K562 (cell line): Measurements from ENCODE around the gene ANKRD61. TPM values are rescaled to one million over a fixed set of nuclear protein-coding genes. Genes with fewer than 3 reads are reported as not detected.
A peak's percentile ranks its signal among the peaks of the same experiment; 100 is the strongest.

Experiments
- ARID1B ChIP-seq: fragments of 450-650 bp; IDR thresholded peaks from 2 replicates; pipeline ENCODE4 v1.6.1; 2016; ENCODE audit warnings: antibody characterized with exemption, mild to moderate bottlenecking, inconsistent platforms
- BRD4 ChIP-seq: fragments of 200-600 bp; sonication (generic); IDR thresholded peaks from 2 replicates; pipeline ENCODE4 v1.6.1; 2017; ENCODE audit warnings: inconsistent platforms
- CREB5 ChIP-seq: fragments of 250-450 bp; sonication (Bioruptor Pico); IDR thresholded peaks from 2 replicates; pipeline ENCODE4 v1.5.0; 2020; ENCODE audit warnings: mild to moderate bottlenecking
- DNMT1 ChIP-seq: fragments of 450-650 bp; IDR thresholded peaks from 2 replicates; pipeline ENCODE4 v1.6.1; 2016; ENCODE audit warnings: antibody characterized with exemption, mild to moderate bottlenecking
- EGR1 ChIP-seq: fragments of 450-650 bp; conservative IDR thresholded peaks from 2 replicates; pipeline ENCODE4 v1.6.1; 2017; ENCODE audit warnings: mild to moderate bottlenecking
- KLF16 ChIP-seq: IDR thresholded peaks from 2 replicates; pipeline ENCODE4 v1.6.1; 2016; ENCODE audit warnings: antibody characterized with exemption
- KLF6 ChIP-seq: fragments of 250-450 bp; sonication (Bioruptor Pico); IDR thresholded peaks from 2 replicates; pipeline ENCODE4 v1.4.0; 2020; ENCODE audit warnings: mild to moderate bottlenecking, moderate library complexity, borderline replicate concordance
- NCOA4 ChIP-seq: fragments of 450-650 bp; IDR thresholded peaks from 2 replicates; pipeline ENCODE4 v1.6.1; 2018; ENCODE audit warnings: mild to moderate bottlenecking; ENCODE audit not compliant: partially characterized antibody
- PHB ChIP-seq: fragments of 250-450 bp; sonication (Bioruptor Pico); IDR thresholded peaks from 2 replicates; pipeline ENCODE4 v1.5.0; 2021
- PTBP1 ChIP-seq: fragments of 200-400 bp; formaldehyde crosslinking; IDR thresholded peaks from 2 replicates; pipeline ENCODE4 v1.6.1; 2017; ENCODE audit warnings: low read depth, low read length
- RHOXF2B ChIP-seq: fragments of 250-450 bp; sonication (Bioruptor Pico); conservative IDR thresholded peaks from 2 replicates; pipeline ENCODE4 v1.5.1; 2021
- SOX6 ChIP-seq: fragments of 450-650 bp; IDR thresholded peaks from 2 replicates; pipeline ENCODE4 v1.6.1; 2014; ENCODE audit warnings: mild to moderate bottlenecking
- SPI1 ChIP-seq: IDR thresholded peaks from 2 replicates; pipeline ENCODE4 v1.6.1; 2011; ENCODE audit warnings: low read depth, low read length, control low read depth, borderline replicate concordance
- TEAD1 ChIP-seq, 2 experiments: fragments of 450-650 bp in 1 of 2; sonication (generic) in 1 of 2; formaldehyde crosslinking; IDR thresholded peaks; 2 replicates each; pipeline versions ENCODE4 v1.4.0 to v1.8.0; 2020 to 2022; ENCODE audit warnings: mild to moderate bottlenecking in 2 of 2, missing genetic modification reagents in 1 of 2
- XRCC3 ChIP-seq: fragments of 450-650 bp; IDR thresholded peaks from 2 replicates; pipeline ENCODE4 v1.6.1; 2017; ENCODE audit warnings: mild to moderate bottlenecking, moderate library complexity
- ZBTB12 ChIP-seq: fragments of 250-450 bp; sonication (Bioruptor Pico); IDR thresholded peaks from 2 replicates; pipeline ENCODE4 v1.4.0; 2020
- ZNF431 ChIP-seq: sonication (generic); formaldehyde crosslinking; IDR thresholded peaks from 2 replicates; pipeline ENCODE4 v1.8.0; 2022; ENCODE audit warnings: mild to moderate bottlenecking, missing genetic modification reagents
- polyA plus RNA-seq, 8 experiments: library from polyadenylated mRNA; depleted of rRNA in 4 of 8; stranded (reverse) in 5 of 8; unstranded in 3 of 8; fragments of >200 nt; fragmentation: Nextera tagmentation in 2 of 8; fragmentation: Illumina TruSeq in 1 of 8; extraction: Ambion mirVana in 2 of 8; extraction: Trizol in 1 of 8; gene quantifications; 2 replicates each; pipeline versions ENCODE4 v1.2.1 to v1.2.3, GENCODE V29; 2011 to 2014; ENCODE audit warnings: inconsistent platforms in 1 of 8, missing spikeins in 1 of 8
- total RNA-seq, 7 experiments: library from RNA; depleted of rRNA in 6 of 7; stranded (reverse); fragments of >200 nt in 6 of 7; fragmentation: Illumina TruSeq in 2 of 7; extraction: Trizol in 2 of 7; gene quantifications; 2 replicates each; pipeline versions ENCODE4 v1.2.1 to v1.2.3, GENCODE V29; 2011 to 2021; ENCODE audit warnings: low replicate concordance in 1 of 7
- TF ChIP-seq, protein P1 (sequence below), 3 experiments: IDR thresholded peaks in 2 of 3; conservative IDR thresholded peaks in 1 of 3; 2 replicates each; pipeline ENCODE4 v1.5.1; 2011 to 2012; ENCODE audit warnings: low read length in 3 of 3, mild to moderate bottlenecking in 3 of 3, control low read depth in 2 of 3, improper control_type of control experiment in 1 of 3, inconsistent platforms in 1 of 3, low read depth in 1 of 3, mixed read lengths in 1 of 3, moderate library complexity in 1 of 3; ENCODE audit not compliant: insufficient read depth in 2 of 3
- TF ChIP-seq, protein P2 (sequence below): fragments of 200-800 bp; sonication (Bioruptor generic); IDR thresholded peaks from 2 replicates; pipeline ENCODE4 v1.6.1; 2016; ENCODE audit warnings: missing genetic modification characterization, missing compliant biosample characterization
- TF ChIP-seq, protein P3 (sequence below): fragments of 200-800 bp; sonication (Bioruptor generic); IDR thresholded peaks from 2 replicates; pipeline ENCODE4 v1.6.1; 2017; ENCODE audit warnings: missing genetic modification characterization, missing compliant biosample characterization

Gene ANKRD61
- total and polyA plus RNA-seq, 9 of the 15 experiments (the other 6 are each of a cell fraction or from before 2014, with no cell fraction given) = 0.08 to 0.11 (median 0.09) TPM; not detected in 5

GRCh38 chr7:6056616-6057015 is 25.4 kb downstream of the ANKRD61 start (continued):
- TF ChIP-seq ZNF431 (CRISPR knock-in tag) = no peak
- TF ChIP-seq ZBTB12 (CRISPR knock-in tag) = no peak
- TF ChIP-seq, protein P1, sequence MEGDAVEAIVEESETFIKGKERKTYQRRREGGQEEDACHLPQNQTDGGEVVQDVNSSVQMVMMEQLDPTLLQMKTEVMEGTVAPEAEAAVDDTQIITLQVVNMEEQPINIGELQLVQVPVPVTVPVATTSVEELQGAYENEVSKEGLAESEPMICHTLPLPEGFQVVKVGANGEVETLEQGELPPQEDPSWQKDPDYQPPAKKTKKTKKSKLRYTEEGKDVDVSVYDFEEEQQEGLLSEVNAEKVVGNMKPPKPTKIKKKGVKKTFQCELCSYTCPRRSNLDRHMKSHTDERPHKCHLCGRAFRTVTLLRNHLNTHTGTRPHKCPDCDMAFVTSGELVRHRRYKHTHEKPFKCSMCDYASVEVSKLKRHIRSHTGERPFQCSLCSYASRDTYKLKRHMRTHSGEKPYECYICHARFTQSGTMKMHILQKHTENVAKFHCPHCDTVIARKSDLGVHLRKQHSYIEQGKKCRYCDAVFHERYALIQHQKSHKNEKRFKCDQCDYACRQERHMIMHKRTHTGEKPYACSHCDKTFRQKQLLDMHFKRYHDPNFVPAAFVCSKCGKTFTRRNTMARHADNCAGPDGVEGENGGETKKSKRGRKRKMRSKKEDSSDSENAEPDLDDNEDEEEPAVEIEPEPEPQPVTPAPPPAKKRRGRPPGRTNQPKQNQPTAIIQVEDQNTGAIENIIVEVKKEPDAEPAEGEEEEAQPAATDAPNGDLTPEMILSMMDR (IDR thresholded peaks at IDR 0.05 in 2 of 3, conservative IDR thresholded peaks at IDR 0.05 in 1 of 3; ENCODE audit: insufficient read depth in 2 of 3, low read depth in 1 of 3, low read length in 3 of 3) = no peak
- TF ChIP-seq EGR1 = 0 out of 2 replicates have a peak, but pooled peaks have one; percentile 7
- no peak for TF ChIP-seq CREB5 (CRISPR knock-in tag)
- TF ChIP-seq SOX6 = peak; percentile 82
- peak; percentile 98 for TF ChIP-seq ARID1B
- no peak for TF ChIP-seq TEAD1 (CRISPR knock-in tag; IDR thresholded peaks at IDR 0.05)
- TF ChIP-seq DNMT1 = no peak
- TF ChIP-seq BRD4 = no peak
- TF ChIP-seq SPI1 = no peak
- TF ChIP-seq, protein P2, sequence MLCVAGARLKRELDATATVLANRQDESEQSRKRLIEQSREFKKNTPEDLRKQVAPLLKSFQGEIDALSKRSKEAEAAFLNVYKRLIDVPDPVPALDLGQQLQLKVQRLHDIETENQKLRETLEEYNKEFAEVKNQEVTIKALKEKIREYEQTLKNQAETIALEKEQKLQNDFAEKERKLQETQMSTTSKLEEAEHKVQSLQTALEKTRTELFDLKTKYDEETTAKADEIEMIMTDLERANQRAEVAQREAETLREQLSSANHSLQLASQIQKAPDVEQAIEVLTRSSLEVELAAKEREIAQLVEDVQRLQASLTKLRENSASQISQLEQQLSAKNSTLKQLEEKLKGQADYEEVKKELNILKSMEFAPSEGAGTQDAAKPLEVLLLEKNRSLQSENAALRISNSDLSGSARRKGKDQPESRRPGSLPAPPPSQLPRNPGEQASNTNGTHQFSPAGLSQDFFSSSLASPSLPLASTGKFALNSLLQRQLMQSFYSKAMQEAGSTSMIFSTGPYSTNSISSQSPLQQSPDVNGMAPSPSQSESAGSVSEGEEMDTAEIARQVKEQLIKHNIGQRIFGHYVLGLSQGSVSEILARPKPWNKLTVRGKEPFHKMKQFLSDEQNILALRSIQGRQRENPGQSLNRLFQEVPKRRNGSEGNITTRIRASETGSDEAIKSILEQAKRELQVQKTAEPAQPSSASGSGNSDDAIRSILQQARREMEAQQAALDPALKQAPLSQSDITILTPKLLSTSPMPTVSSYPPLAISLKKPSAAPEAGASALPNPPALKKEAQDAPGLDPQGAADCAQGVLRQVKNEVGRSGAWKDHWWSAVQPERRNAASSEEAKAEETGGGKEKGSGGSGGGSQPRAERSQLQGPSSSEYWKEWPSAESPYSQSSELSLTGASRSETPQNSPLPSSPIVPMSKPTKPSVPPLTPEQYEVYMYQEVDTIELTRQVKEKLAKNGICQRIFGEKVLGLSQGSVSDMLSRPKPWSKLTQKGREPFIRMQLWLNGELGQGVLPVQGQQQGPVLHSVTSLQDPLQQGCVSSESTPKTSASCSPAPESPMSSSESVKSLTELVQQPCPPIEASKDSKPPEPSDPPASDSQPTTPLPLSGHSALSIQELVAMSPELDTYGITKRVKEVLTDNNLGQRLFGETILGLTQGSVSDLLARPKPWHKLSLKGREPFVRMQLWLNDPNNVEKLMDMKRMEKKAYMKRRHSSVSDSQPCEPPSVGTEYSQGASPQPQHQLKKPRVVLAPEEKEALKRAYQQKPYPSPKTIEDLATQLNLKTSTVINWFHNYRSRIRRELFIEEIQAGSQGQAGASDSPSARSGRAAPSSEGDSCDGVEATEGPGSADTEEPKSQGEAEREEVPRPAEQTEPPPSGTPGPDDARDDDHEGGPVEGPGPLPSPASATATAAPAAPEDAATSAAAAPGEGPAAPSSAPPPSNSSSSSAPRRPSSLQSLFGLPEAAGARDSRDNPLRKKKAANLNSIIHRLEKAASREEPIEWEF = no peak
- TF ChIP-seq KLF6 (CRISPR knock-in tag) = peak; percentile 18; the same call in 1 of the 2 replicates
- TF ChIP-seq RHOXF2B (CRISPR knock-in tag) = no peak
- no peak for TF ChIP-seq PTBP1
- no peak for TF ChIP-seq PHB (CRISPR knock-in tag)
- TF ChIP-seq KLF16 = peak; percentile 94
- no peak for TF ChIP-seq XRCC3
- no peak for TF ChIP-seq NCOA4
- TF ChIP-seq, protein P3, sequence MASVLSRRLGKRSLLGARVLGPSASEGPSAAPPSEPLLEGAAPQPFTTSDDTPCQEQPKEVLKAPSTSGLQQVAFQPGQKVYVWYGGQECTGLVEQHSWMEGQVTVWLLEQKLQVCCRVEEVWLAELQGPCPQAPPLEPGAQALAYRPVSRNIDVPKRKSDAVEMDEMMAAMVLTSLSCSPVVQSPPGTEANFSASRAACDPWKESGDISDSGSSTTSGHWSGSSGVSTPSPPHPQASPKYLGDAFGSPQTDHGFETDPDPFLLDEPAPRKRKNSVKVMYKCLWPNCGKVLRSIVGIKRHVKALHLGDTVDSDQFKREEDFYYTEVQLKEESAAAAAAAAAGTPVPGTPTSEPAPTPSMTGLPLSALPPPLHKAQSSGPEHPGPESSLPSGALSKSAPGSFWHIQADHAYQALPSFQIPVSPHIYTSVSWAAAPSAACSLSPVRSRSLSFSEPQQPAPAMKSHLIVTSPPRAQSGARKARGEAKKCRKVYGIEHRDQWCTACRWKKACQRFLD (CRISPR knock-in tag) = peak; percentile 86; the same call in 1 of the 2 replicates
